GM23338 (cell line): ENCODE data around the gene RPH3AL. TPM values are rescaled to one million over a fixed set of nuclear protein-coding genes. Genes with fewer than 3 reads are reported as not detected.
A peak's percentile ranks its signal among the peaks of the same experiment; 100 is the strongest.

Experiments
- ATAC-seq: fragments of 200-7000 bp; cut with Tn5 transposase; 3 replicates; pipeline ENCODE4 v1.9.1; 2020
- DNase-seq: peaks from one replicate; pipeline ENCODE4 v3.0.0-alpha.2; 2015; ENCODE audit warnings: low spot score
- H2AFZ ChIP-seq: fragments of 200-600 bp; sonication (generic); 2 replicates; pipeline ENCODE4 v1.8.0; 2016; ENCODE audit warnings: antibody characterized with exemption, mild to moderate bottlenecking, moderate library complexity
- H3F3A ChIP-seq: fragments of 200-600 bp; sonication (generic); replicated peaks from 2 replicates; pipeline ENCODE4 v1.8.0; 2017; ENCODE audit warnings: antibody characterized with exemption, mixed run types, low read depth
- H3K27ac ChIP-seq: fragments of 200-600 bp; sonication (generic); 2 replicates; pipeline ENCODE4 v1.6.1; 2016; ENCODE audit warnings: low read depth
- H3K27me3 ChIP-seq: fragments of 200-600 bp; sonication (generic); 2 replicates; pipeline ENCODE4 v1.8.0; 2016; ENCODE audit warnings: mild to moderate bottlenecking, mixed run types, moderate library complexity; ENCODE audit not compliant: insufficient read depth
- H3K36me3 ChIP-seq: fragments of 200-600 bp; sonication (generic); 2 replicates; pipeline ENCODE4 v1.8.0; 2016; ENCODE audit warnings: mild to moderate bottlenecking; ENCODE audit not compliant: insufficient read depth
- H3K4me1 ChIP-seq: fragments of 200-600 bp; sonication (generic); 2 replicates; pipeline ENCODE4 v1.8.0; 2016; ENCODE audit warnings: mild to moderate bottlenecking, moderate library complexity; ENCODE audit not compliant: insufficient read depth
- H3K4me2 ChIP-seq: fragments of 200-600 bp; sonication (generic); 2 replicates; pipeline ENCODE4 v1.7.1; 2017; ENCODE audit warnings: mixed run types
- H3K4me3 ChIP-seq: fragments of 200-600 bp; sonication (generic); 2 replicates; pipeline ENCODE4 v1.6.1; 2016; ENCODE audit warnings: mixed run types
- H3K79me2 ChIP-seq: fragments of 200-600 bp; sonication (generic); replicated peaks from 2 replicates; pipeline ENCODE4 v1.8.0; 2017; ENCODE audit warnings: mild to moderate bottlenecking; ENCODE audit not compliant: insufficient read depth
- H3K9me2 ChIP-seq: fragments of 200-600 bp; sonication (generic); 2 replicates; pipeline ENCODE4 v1.8.0; 2017; ENCODE audit not compliant: insufficient read depth
- H4K20me1 ChIP-seq: fragments of 200-600 bp; sonication (generic); replicated peaks from 2 replicates; pipeline ENCODE4 v1.8.0; 2017; ENCODE audit warnings: mild to moderate bottlenecking; ENCODE audit not compliant: insufficient read depth
- H3K27ac Mint-ChIP-seq: 2 replicates; pipeline ENCODE4 v1.8.0; 2020; ENCODE audit warnings: inconsistent platforms, mild to moderate bottlenecking, moderate library complexity, mixed read lengths
- H3K27me3 Mint-ChIP-seq: 3 replicates; pipeline ENCODE4 v1.8.0; 2022; ENCODE audit warnings: low read depth, mild to moderate bottlenecking, moderate library complexity, mixed read lengths, inconsistent platforms; ENCODE audit not compliant: insufficient read depth, poor library complexity
- H3K36me3 Mint-ChIP-seq: 3 replicates; pipeline ENCODE4 v1.8.0; 2021; ENCODE audit warnings: low read depth, mild to moderate bottlenecking, inconsistent platforms, moderate library complexity, mixed read lengths
- H3K4me1 Mint-ChIP-seq: 3 replicates; pipeline ENCODE4 v1.8.0; 2020; ENCODE audit warnings: mild to moderate bottlenecking, inconsistent platforms, mixed read lengths
- H3K4me3 Mint-ChIP-seq: 3 replicates; pipeline ENCODE4 v1.8.0; 2021; ENCODE audit warnings: moderate library complexity, mild to moderate bottlenecking, inconsistent platforms, mixed read lengths
- H3K9me3 Mint-ChIP-seq: 3 replicates; pipeline ENCODE4 v1.8.0; 2020; ENCODE audit warnings: moderate library complexity, mild to moderate bottlenecking, inconsistent platforms, mixed read lengths
- CREB1 ChIP-seq: fragments of 250-450 bp; sonication (Bioruptor Pico); IDR thresholded peaks from 2 replicates; pipeline ENCODE4 v1.5.0; 2020; ENCODE audit warnings: low read depth, mild to moderate bottlenecking, moderate library complexity
- EZH2 ChIP-seq: fragments of 200-600 bp; sonication (generic); IDR thresholded peaks from one replicate; pipeline ENCODE4 v1.8.0; 2017; ENCODE audit warnings: antibody characterized with exemption, mild to moderate bottlenecking, low read depth; ENCODE audit not compliant: unreplicated experiment
- EZH2phosphoT487 ChIP-seq: fragments of 200-600 bp; sonication (generic); IDR thresholded peaks from one replicate; pipeline ENCODE4 v1.8.1; 2018; ENCODE audit warnings: antibody characterized with exemption; ENCODE audit not compliant: unreplicated experiment
- JUNB ChIP-seq: IDR thresholded peaks from one replicate; pipeline ENCODE4 v1.6.1; 2016; ENCODE audit warnings: antibody characterized with exemption; ENCODE audit not compliant: unreplicated experiment
- NANOG ChIP-seq: IDR thresholded peaks from 2 replicates; pipeline ENCODE4 v1.6.1; 2016; ENCODE audit warnings: antibody characterized with exemption, borderline replicate concordance
- POLR2AphosphoS5 ChIP-seq: IDR thresholded peaks from 2 replicates; pipeline ENCODE4 v1.6.1; 2016; ENCODE audit warnings: antibody characterized with exemption, low read depth
- STAT1 ChIP-seq: IDR thresholded peaks from one replicate; pipeline ENCODE4 v1.6.1; 2016; ENCODE audit warnings: antibody characterized with exemption; ENCODE audit not compliant: unreplicated experiment
- ZNF114 ChIP-seq: fragments of 250-450 bp; sonication (Bioruptor Pico); IDR thresholded peaks from 2 replicates; pipeline ENCODE4 v1.5.0; 2020; ENCODE audit warnings: mild to moderate bottlenecking, moderate library complexity
- ZNF331 ChIP-seq: fragments of 250-450 bp; sonication (Bioruptor Pico); IDR thresholded peaks from 2 replicates; pipeline ENCODE4 v1.5.0; 2020; ENCODE audit warnings: low read depth, mild to moderate bottlenecking, moderate library complexity
- ZNF462 ChIP-seq: fragments of 250-450 bp; sonication (Bioruptor Pico); IDR thresholded peaks from 2 replicates; pipeline ENCODE4 v1.5.0; 2020; ENCODE audit warnings: mild to moderate bottlenecking, moderate library complexity
- polyA plus RNA-seq: library from polyadenylated mRNA; unstranded; fragments of >200 nt; fragmentation: Nextera tagmentation; extraction: Ambion mirVana; gene quantifications from 2 replicates; pipeline ENCODE4 v1.2.1, GENCODE V29; 2016
- total RNA-seq: library from RNA; depleted of rRNA; stranded (reverse); fragments of >200 nt; shearing (Covaris generic); gene quantifications from 2 replicates; pipeline ENCODE4 v1.2.3, GENCODE V29; 2014
- TF ChIP-seq, protein P1 (sequence below): IDR thresholded peaks from one replicate; pipeline ENCODE4 v1.6.1; 2018; ENCODE audit warnings: antibody characterized with exemption; ENCODE audit not compliant: unreplicated experiment
- TF ChIP-seq, protein P2 (sequence below): IDR thresholded peaks from 2 replicates; pipeline ENCODE4 v1.6.1; 2016; ENCODE audit warnings: antibody characterized with exemption
- TF ChIP-seq, protein P3 (sequence below), 2 experiments: fragments of 200-600 bp in 1 of 2; sonication (generic) in 1 of 2; conservative IDR thresholded peaks; 2 replicates each; pipeline versions ENCODE4 v1.5.1 to v1.6.1; 2016 to 2017; ENCODE audit warnings: antibody characterized with exemption in 2 of 2, low read depth in 2 of 2, mild to moderate bottlenecking in 2 of 2, moderate library complexity in 1 of 2

The RPH3AL gene
- total and polyA plus RNA-seq, 2 experiments from 2014 or later, result 2.7 to 6.3 TPM

GRCh38 chr17:237406-237955, 115.1 kb downstream of the RPH3AL start:
- no peaks in the 10 kb centered on the region for H3K36me3 ChIP-seq
- DNase-seq, result peak; percentile 57
- H3K27me3 ChIP-seq, result no peaks in the 10 kb centered on the region
- no peak overlapping the region for H2AFZ ChIP-seq
- Mint-ChIP-seq H3K4me1 (peaks cover 44% of the 10 kb centered on the region), H3K9me3 (no peaks in the 10 kb centered on the region), H3K27ac (no peak overlapping the region), H3K36me3 (no peaks in the 10 kb centered on the region), H3K27me3 (peaks cover 11% of the 10 kb centered on the region), H3K4me3 (no peak overlapping the region)
- H3K9me2 ChIP-seq, result no peaks in the 10 kb centered on the region
- no peak overlapping the region for H3K27ac ChIP-seq
- ATAC-seq, result peak; percentile 71
- H3K4me2 ChIP-seq, result no peak overlapping the region
- H3K4me3 ChIP-seq, result no peak overlapping the region
- H3F3A ChIP-seq, result no peaks in the 10 kb centered on the region
- no peak for TF ChIP-seq EZH2
- no peak for TF ChIP-seq POLR2AphosphoS5
- TF ChIP-seq, protein P1, sequence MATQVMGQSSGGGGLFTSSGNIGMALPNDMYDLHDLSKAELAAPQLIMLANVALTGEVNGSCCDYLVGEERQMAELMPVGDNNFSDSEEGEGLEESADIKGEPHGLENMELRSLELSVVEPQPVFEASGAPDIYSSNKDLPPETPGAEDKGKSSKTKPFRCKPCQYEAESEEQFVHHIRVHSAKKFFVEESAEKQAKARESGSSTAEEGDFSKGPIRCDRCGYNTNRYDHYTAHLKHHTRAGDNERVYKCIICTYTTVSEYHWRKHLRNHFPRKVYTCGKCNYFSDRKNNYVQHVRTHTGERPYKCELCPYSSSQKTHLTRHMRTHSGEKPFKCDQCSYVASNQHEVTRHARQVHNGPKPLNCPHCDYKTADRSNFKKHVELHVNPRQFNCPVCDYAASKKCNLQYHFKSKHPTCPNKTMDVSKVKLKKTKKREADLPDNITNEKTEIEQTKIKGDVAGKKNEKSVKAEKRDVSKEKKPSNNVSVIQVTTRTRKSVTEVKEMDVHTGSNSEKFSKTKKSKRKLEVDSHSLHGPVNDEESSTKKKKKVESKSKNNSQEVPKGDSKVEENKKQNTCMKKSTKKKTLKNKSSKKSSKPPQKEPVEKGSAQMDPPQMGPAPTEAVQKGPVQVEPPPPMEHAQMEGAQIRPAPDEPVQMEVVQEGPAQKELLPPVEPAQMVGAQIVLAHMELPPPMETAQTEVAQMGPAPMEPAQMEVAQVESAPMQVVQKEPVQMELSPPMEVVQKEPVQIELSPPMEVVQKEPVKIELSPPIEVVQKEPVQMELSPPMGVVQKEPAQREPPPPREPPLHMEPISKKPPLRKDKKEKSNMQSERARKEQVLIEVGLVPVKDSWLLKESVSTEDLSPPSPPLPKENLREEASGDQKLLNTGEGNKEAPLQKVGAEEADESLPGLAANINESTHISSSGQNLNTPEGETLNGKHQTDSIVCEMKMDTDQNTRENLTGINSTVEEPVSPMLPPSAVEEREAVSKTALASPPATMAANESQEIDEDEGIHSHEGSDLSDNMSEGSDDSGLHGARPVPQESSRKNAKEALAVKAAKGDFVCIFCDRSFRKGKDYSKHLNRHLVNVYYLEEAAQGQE, result no peak
- no peak for TF ChIP-seq EZH2phosphoT487
- TF ChIP-seq CREB1 (CRISPR knock-in tag), result no peak
- TF ChIP-seq ZNF462 (CRISPR knock-in tag), result no peak
- TF ChIP-seq, protein P2, sequence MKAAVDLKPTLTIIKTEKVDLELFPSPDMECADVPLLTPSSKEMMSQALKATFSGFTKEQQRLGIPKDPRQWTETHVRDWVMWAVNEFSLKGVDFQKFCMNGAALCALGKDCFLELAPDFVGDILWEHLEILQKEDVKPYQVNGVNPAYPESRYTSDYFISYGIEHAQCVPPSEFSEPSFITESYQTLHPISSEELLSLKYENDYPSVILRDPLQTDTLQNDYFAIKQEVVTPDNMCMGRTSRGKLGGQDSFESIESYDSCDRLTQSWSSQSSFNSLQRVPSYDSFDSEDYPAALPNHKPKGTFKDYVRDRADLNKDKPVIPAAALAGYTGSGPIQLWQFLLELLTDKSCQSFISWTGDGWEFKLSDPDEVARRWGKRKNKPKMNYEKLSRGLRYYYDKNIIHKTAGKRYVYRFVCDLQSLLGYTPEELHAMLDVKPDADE, result no peak
- TF ChIP-seq NANOG, result no peak
- TF ChIP-seq, protein P3, sequence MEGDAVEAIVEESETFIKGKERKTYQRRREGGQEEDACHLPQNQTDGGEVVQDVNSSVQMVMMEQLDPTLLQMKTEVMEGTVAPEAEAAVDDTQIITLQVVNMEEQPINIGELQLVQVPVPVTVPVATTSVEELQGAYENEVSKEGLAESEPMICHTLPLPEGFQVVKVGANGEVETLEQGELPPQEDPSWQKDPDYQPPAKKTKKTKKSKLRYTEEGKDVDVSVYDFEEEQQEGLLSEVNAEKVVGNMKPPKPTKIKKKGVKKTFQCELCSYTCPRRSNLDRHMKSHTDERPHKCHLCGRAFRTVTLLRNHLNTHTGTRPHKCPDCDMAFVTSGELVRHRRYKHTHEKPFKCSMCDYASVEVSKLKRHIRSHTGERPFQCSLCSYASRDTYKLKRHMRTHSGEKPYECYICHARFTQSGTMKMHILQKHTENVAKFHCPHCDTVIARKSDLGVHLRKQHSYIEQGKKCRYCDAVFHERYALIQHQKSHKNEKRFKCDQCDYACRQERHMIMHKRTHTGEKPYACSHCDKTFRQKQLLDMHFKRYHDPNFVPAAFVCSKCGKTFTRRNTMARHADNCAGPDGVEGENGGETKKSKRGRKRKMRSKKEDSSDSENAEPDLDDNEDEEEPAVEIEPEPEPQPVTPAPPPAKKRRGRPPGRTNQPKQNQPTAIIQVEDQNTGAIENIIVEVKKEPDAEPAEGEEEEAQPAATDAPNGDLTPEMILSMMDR (conservative IDR thresholded peaks at IDR 0.05; ENCODE audit: low read depth in 2 of 2), result no peak
- TF ChIP-seq ZNF114 (CRISPR knock-in tag), result no peak
- TF ChIP-seq JUNB, result no peak
- TF ChIP-seq ZNF331 (CRISPR knock-in tag), result no peak
- TF ChIP-seq STAT1, result no peak
- no peaks in the 10 kb centered on the region for H4K20me1 ChIP-seq
- H3K79me2 ChIP-seq, result no peaks in the 10 kb centered on the region
- H3K4me1 ChIP-seq, result no peaks in the 10 kb centered on the region; the same call in 1 of the 2 replicates
